ENCODE data around the gene AFAP1L1. TPM values are rescaled to one million over a fixed set of nuclear protein-coding genes. Genes with fewer than 3 reads are reported as not detected.

The AFAP1L1 gene
- polyA plus RNA-seq, 1 donor, result 21.9 TPM

DNA sequence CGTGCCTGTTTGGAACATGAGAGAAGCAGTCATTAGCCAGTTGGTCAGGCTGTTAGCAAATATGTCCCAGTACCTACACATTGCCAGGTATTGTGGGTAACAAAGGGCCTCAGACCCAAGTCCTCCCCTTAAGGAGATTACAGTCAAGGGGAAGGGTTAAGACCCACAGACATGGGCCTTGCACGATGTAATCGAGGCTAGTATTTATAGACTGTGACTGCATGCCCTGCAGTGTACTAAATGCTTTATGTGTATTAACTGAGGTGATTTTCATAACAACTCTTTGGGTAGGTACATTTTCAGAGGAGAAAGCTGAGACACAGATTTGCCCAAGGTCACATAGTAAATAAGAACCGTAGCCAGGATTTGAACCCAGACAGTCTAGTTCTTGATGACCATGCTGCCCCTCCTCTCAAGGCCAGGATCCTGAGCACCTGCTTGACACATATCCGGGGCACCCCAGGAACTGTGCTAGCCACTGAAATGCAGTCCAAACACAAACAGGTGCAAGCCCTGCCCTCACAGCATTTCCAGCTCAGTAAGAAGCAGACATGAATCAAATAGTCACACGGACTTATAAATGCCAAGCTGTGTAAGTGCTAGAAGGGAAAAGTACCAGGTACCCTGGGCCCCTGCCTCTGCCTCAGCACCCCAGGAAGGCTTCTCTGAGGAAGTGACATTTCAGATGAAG lies 41.6 kb downstream of the AFAP1L1 start:
- no peak for DNase-seq

GRCh38 chr5:149314571-149315111 lies 43.0 kb downstream of the AFAP1L1 start:
- no peak for DNase-seq

- DNase-seq, result no peak
Measured at GRCh38 chr5:149315753-149316152, 44.1 kb downstream of the AFAP1L1 start.

- peak; percentile 60 for DNase-seq
Measured at GRCh38 chr5:149317281-149318048, 45.8 kb downstream of the AFAP1L1 start.

DNA sequence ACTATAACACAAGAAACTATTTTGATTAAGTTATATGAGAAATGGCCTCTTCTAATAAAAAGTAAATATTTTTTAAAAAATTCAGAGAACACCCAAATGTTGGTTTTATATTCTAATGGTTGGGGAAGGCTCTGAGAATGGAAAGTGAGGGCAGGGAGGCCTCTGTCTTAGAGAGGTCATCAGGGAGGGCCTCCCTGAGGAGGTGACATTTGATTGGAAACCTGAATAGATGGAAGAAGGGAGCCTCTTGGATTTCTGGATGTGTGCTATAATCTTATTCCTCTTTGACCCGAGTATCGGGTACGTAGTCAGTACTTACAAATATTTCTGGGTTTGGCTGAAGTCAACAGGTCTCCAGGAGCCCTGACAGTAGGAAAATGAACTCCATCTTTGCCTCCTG lies 47.5 kb downstream of the AFAP1L1 start:
- DNase-seq, result no peak

GRCh38 chr5:149320791-149321330 lies 49.2 kb downstream of the AFAP1L1 start:
- DNase-seq, result peak; percentile 91

DNA sequence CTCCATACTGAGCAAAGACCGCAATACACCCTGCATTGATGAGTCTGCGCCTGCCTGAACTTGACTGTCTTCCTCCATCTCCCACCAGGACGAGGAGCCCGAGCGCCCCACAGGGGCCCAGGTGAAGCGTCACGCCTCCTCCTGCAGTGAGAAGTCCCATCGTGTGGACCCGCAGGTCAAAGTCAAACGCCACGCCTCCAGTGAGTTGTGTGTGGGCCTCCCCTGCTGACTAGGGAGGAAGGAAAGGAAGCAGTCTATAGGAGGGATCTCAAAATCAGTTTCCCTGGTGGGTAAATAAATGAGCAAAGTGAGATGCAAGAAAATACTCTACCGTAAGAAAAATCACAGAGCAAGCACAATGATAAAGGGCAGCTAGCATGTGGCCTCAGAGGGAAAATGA lies 50.9 kb downstream of the AFAP1L1 start:
- no peak for DNase-seq

DNA sequence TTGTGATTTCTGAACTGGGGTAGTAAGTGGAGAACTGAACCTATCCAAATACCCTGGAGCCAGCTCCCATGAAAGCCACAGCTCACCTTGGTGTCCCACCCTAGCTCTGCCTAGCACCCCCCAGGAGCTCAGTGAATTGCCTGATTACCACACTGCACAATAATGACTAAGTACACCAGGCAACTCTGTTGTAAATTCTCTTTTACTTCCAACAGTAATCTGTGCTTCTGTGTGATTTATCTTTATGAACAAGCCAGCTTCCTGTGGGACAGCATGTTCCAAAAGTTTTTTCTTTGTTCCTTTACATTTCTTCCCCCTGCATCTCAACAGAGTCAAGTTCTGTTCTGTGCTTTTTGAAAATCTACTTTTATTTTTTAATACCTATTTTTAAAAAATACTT lies 51.6 kb downstream of the AFAP1L1 start:
- no peak for DNase-seq

DNA sequence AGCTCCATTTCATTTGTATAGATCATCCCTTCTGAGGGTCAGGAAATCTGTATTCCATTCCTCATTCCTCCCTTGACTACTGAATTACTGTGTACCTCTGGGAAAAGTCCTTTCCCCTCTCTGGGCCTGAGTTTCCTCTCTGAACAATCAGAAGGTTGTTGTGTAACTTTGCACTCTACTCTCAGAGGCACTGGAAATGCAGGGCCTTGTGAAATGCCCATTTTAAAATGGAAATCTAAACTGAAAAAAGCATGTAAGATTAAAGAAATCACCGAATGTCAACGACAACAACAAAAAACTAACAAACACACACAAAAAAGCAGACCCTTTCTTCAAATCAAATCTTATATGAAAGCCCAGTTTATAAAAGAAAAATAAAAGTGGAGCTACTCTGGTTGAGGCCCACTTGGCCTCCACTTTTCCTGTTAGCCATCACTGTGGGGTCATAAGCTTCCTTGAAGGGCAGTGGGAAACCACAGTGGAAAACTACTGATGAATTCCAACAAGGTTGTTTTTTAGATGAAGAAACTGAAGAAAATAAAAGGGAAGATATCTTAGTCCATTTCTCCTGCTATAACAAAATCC lies 52.1 kb downstream of the AFAP1L1 start:
- no peak for DNase-seq

DNA sequence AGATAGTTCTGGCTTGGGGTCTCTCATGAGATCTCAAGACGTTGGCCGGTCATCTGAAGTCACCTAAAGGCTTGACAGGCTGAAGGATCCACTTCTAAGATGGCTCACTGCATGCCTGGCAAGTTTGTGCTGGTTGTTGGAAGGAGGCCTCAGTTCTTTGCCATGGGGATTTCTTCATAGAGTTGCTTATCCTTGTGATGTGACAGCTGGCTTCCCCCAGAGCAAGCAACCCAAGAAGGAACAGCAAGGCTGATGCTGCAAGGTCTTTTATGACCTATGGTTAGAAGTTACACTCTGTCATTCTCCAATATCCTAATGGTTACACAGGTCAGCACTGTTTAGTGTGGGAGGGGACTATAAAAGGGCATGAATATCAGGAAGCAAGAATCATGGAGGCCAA lies 53.0 kb downstream of the AFAP1L1 start:
- DNase-seq, result no peak

DNA sequence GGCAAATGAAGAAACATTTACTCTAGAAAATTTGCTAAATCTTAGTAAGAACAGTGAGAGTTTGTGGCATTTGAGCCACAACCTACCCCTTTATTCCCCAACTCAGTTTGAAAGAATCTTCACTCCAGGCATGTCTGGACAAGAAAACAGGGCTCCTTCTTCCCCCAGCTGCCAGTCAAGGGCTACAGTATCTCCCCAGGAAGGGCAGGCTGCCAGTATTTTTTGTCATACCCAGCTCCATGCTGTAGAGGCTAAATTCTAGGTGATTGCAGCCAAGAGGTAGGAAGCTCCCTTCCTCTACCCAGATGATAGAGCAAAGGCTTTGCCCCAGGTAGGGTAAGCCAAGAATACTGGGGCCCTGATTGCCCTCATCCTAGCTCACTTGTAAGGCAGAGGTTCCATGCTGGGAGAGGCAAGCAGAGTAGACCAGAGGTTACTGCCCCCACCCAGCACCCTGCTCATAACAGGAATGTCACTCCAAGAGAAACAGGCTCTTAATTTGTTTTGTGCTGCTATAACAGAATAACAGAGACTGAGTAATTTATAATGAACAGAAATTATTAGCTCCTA lies 53.6 kb downstream of the AFAP1L1 start:
- DNase-seq, result no peak

GRCh38 chr5:149325894-149326293 lies 54.2 kb downstream of the AFAP1L1 start:
- DNase-seq, result no peak

DNA sequence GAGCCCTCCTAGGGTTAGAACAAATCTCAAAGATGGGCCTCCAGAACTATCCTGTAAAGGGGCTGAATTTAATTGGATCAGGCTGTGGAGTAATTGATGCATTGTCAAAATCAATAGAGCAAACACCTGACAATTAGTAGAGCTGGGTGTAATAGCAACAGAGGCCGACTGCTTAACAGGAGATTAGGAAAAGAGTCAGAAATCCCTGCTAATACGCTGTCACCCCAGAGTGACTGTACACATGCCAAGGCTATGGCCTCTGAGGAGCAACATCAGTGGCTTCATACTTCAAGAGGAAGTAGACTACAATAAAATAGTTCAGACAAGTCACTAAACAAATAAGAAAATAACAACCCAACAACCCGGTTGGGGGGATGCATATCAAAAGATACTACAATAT lies 55.0 kb downstream of the AFAP1L1 start:
- DNase-seq, result no peak

GRCh38 chr5:149328177-149328576 lies 56.5 kb downstream of the AFAP1L1 start:
- no peak for DNase-seq

DNA sequence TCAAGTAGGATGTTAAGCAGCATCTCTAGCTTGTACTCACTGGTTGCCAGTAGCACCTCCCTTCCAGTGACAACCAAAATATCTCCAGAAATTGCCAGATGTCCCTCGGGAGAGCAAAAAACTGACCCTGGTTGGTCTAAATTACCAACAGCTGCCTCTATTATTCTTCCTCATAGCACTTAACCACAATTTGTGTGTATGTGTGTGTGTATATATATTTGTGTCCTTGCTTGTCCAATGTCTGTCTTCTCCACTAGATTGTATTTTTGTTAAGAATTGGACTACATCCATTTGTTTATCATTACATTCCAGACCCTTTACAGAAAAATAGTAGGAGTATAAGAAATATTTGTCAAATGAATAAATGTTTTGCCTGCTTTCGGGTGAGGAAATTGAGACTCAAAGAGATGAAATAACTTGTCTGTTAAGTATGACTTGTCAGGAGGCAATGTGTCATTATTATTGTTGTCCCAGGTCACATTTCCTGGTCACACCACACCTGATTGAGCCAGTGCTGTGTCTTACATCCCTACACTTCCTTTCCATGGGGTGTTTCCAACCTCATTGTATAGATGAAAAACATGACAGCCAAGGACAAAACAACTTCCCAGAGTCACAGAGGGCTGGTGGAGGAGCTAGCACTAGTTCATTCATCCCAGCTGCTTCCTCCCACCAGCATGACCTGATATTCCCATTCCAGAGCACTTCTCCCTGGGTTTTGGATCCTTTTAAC lies 62.2 kb downstream of the AFAP1L1 start:
- no peak for DNase-seq

- no peak for DNase-seq
Measured at GRCh38 chr5:149337736-149338135, 66.1 kb downstream of the AFAP1L1 start.

DNA sequence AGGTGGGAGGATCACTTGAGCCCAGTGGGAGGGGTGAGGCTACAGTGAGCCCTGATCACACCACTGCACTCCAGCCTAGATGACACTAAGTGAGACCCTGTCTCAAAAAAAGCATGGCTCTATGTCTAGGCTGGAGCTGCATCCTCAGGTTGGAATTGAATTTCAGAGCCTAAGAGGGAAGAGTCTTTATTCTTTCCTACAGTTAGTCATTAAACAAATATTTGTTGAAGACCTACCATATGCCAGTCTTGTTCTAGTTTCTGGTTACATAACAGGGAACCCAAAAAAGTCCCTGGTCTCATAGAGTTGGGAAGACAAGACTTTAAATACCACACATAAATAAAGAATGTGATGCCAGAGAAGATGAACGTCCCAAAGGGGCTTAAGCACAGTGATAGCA lies 66.7 kb downstream of the AFAP1L1 start:
- DNase-seq, result no peak

GRCh38 chr5:149340920-149341319 lies 69.3 kb downstream of the AFAP1L1 start:
- no peak for DNase-seq

GRCh38 chr5:149341876-149342275 lies 70.2 kb downstream of the AFAP1L1 start:
- no peak for DNase-seq

DNA sequence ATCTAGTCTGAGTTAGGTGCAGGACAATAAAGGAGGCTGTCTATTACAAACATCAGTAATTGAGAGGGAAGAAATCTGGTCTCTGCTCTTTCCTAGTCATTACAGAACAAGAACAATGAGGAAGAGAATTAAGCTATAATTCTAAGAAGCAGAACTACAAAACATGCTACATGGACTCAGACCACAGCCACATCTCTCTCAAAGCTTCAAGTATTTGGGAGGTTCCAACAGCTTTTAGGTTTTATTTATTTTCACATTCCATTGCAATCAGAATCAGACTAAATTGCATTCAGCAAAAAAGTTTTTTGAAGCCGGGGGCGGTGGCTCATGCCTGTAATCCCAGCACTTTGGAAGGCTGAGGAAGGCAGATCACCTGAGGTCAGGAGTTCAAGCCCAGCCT lies 72.5 kb downstream of the AFAP1L1 start:
- DNase-seq, result no peak

DNA sequence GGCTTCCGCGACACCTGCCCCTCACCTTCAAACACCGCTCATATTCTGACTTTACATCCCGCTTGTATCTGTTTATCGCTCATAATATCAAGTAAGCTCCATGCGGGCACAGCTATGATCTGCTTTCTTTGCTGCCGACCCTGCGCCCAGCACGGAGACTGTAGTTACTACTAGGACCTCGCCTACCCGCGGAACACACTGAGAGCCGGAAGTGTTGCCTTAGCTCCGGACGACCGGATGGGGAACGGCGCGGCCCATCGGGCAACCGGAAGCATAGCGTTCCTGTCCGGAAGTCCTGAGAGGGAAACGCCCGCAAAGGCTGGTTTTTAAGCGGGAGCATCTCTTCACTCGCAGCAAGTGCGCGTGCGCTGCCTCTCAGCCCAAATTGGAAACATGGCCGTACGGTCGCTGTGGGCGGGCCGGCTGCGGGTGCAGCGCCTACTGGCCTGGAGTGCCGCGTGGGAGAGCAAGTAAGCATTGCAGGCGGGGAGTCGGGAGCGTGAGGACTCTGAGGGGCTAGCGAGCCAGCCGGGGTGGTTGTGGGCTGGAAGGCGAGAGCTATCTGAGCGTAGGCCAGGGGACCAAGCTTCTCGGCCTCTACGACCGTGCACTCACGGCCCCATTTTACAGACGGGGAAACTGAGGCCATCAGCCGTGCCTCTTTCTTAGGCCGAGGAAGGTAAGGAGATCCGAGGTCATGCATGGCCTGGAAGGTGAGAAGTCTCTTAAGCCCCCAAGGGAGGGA lies 73.7 kb downstream of the AFAP1L1 start, which contains the start of gene GRPEL2:
Gene GRPEL2, plus strand, starts transcription at position 353 of the 745 bp plus-strand sequence. Its CDS starts 41 bp downstream, at position 394.
- DNase-seq, result peak; percentile 95
